Pons (tissue), 1 donor: ENCODE results near the gene SLC4A7.
"Not testable (repeated sequence)": the region's sequence is repeated elsewhere in the genome, so short reads cannot be mapped to it uniquely, and the experiment has no call there.

ENCODE experiments used
- DNase-seq: peaks from one replicate; pipeline ENCODE4 v3.0.0-alpha.2; 2016; ENCODE audit warnings: low spot score

SLC4A7 gene

DNA sequence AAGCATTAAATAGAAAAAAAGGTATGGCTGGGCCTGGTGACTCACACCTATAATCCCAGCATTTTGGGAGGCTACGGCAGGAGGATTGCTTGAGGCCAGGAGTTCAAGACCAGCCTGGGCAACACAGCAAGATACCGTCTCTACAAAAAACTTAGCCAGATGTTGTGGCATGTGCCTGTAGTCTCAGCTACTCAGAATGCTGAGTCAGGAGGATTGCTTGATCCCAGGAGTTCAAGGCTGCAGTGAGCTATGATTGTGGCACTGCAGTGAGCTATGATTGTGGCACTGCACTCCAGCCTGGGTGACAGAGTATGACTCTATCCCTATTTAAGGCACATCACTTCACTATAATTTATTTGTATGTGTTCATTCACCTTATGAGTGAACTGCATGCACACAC lies 54.3 kb downstream of the SLC4A7 start:
- DNase-seq = no peak

DNA sequence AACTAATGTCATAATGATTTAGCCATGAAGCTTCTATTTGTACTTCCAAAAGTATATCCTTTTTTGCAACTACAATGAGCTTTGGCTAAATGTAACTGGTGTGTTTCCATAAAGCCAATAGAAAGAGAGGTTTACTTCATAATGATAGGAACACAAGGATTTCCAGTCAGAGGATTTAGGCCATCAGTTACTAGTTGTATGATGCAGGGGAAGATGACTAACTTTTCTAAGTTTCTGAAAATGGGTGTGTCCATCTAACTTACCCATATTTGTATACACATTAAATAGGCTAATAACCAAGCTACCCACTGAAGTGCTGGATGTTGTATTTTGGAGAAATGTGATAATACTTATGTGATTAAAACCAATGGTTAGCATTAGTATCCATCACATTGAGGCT lies 55.7 kb downstream of the SLC4A7 start:
- DNase-seq = no peak

DNA sequence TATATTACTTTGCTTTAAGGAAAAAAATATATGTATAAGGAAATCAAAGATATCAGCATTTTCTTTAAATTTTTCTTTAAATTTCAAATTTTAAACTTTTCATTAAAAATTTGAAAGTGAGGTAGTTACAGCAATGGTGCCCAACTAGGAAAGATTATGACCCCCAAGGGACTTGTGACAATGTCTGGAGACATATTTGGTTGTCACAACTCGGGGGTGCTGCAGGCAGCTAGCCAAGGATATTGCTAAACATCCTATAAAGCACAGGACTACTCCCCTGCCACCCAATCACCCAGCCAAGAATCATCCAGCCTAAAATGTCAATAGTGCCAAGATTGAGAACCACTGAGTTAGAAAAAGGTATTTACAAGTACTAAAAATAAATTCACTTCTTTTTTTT lies 57.3 kb downstream of the SLC4A7 start:
- DNase-seq = no peak

DNA sequence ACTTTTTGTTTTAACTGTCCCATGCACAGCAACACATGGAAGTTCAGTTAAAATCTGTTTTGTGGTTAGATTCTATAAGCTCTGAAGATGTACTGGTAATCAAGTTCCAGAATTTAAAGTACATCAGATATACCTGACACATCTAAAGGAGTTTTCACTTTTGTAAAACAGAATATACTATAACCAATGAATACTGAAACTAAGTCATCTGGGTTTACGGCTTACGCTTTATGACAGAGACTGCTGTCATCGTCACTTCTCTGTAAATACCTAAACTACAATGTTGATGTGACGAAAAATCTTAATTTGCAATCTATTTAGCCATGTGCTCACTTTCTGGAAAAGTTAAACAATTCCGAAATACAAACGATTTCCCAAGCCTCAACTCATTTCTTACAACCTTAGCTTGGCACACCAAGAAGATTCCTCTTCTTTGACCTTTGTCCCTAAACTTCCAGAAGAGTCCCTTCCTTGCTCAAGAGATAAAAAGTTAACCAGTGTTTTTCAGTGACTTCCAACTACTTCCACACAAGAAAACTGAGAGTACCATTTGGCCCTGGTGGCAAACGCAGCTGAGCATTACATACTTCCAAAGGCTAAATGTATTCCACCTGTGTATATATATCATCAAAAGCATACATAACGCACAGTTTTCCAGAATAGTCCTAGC lies 58.2 kb downstream of the SLC4A7 start:
- DNase-seq = no peak

DNA sequence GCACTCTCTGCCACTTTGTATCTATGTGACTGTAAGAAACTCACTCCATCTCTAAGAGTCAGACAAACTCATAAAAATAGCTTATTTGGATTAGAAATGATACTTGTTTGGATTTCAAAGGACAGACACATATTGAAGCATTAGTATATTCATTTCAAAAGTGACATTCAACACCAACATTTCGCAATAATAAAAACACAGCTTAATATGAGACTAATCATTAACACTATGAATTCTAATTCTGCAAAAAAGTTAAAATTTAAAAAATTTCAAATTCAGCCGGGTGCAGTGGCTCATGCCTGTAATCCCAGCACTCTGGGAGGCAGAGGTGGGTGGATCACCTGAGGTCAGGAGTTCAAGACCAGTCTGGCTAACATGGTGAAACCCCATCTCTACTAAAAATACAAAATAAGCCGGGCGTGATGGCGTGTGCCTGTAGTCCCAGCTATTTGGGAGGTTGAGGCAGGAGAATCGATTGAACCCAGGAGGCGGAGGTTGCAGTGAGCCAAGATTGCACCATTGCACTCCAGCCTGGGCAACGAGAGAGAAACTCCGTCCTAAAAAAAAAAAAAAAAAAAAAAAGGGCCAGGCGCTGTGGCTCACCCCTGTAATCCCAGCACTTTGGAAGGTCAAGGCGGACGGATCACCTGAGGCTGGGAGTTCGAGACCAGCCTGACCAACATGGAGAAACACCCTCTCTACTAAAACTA lies 59.2 kb downstream of the SLC4A7 start:
- DNase-seq = not testable (repeated sequence)

DNA sequence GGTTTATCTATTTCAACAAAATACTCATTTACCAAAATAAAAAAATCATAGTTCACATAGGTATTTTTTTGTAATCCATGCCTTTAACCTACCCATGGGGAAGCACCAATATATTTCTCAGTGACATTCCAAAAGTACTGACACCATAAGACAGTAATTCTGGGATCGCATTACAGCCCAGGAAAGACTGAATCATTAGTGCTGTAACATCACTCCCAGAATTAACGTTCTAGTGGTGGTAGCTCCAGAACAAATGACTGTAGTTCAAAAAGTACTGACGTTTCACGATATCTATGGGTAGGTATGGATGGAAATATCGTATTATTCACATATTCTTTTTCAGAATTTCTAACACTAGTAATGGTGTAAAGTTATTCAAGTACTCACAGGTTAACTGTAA lies 60.7 kb downstream of the SLC4A7 start:
- no peak for DNase-seq

DNA sequence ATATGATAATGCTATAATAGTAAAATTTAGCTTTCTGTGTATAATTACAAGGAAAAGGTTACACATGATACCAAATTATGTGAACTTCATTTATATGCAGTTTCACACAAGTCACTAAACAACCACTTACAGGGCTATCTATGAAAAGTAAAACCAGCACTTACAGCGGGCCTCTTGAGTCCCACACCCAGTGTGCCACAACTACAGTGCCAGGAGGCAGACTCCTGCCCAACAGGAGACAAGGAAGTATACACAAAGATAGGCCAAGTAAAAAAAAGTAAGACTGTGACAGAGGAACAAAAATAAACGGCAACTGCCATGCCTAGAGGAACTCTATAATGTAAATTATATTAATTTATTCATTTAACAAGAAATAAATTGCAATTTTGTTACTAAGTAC lies 61.6 kb downstream of the SLC4A7 start:
- DNase-seq = no peak

DNA sequence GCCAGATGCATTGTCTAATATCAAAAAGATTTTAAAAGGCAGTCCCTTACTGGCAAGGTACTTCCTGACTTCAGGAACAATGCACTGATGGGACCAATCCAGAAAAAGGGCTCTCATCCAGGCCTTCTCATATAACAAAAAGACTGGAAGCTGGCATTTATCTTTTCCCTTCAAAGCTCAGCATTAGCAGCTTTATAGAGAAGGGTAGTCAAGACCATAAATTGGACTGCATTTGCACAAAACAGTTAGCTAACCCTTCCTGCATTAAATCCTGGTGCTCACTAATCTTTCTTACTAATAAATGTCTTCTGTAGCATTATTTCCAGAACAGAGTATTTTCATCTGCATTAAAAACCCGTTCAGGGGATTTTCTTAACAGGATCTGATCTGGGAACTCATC lies 69.0 kb downstream of the SLC4A7 start:
- DNase-seq = no peak

DNA sequence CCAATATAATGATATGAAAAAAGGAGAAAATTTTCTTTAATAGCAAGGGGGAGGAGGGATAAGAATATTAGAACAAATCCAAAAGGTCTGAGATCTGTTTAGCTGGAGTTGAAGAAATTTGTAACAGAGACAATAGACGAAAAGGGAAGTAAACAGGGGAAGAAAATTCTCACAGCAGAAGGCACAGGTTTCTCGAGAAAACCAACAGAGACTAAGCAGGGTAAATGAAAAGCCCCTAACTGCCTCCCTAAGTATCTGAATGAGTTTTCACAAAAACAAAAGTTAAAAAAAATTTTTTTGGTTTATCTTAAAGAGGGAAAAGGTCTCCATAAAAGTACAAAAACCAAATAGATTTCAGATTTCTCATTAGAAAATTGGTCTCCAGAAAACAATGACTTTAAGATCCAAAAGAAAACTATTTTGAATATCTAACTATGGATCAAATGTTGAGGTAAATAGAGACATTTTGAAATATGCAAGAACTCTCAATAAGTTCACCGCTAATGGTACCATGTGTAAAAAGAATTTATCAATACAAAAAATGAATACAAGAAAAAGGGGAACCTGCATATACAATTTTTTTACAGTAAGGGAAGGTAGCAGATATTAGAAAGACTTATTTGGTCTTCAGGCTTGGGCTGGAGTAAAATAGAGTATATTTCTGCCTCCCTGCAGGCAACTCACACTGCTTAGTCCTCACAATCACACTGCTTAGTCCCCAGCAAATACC lies 91.1 kb downstream of the SLC4A7 start:
- no peak for DNase-seq

DNA sequence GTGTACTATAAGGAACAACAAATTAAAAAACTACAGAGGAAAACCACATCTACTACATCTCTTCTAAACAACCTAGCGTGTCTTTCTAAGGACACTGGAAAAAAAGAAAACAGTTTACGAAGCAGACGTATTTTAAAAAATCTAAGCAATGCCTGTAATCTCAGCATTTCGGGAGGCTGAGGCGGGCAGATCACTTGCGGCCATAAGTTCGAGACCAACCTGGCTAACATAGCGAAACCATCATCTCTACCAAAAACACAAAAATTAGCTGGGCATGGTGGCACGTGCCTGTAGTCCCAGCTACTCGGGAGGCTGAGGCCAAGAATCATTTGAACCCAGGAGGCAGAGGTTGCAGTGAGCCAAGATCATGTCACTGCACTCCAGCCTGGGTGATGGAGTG lies 91.8 kb downstream of the SLC4A7 start:
- DNase-seq = not testable (repeated sequence)

DNA sequence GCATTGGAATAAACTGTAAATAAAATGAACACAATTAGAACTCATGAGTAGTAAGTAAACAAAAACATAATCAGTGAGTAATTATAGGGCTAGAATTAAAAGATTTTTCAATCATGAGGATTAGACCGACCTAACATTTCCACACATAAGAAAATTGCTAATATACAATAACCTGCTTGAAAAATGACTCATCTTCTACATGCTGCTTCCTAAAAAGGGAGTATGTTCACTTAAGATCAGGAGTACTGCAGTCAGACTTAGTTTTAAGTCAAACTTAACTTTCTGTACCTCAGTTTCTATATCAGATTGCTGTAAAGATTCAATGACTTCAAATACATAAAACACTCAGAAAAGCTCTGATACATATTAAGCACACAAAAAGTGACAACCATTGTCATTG lies 92.4 kb downstream of the SLC4A7 start:
- DNase-seq = no peak

DNA sequence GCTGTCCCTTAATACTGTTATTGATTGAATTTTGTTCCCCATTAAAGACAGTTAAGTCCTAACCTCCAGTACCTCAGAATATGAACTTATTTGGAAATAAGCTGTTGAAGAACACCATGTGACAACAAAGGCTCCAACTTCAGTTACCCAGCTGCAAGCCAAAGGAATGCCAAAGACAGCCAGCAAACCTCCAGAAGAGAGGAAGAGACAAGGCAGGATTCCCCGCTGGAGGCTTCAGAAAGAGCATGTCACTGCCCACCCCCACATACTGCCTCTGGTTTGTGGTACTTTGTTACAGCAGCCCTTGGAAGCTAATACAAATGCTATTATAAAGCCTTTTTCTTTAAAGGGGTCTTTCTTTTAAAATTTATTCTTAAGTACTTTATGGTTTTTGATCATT lies 96.6 kb downstream of the SLC4A7 start:
- no peak for DNase-seq

DNA sequence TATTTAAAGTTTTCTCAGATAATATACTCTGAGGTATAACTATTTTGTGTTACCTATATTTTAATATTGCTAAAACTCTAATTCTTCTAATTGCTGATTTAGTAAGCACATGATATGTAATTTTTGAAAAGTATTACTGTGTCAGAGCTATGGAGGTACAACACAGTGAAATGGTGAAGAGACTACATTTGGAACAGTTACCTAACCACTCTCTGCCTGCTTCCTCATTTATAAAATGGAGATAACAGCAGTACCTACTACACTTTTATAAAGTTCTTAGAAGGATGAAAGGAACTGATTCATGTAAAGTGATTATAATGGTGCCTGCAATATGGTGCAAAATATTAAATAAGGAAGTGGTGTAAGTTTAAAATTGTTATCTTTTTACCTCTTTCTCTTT lies 98.7 kb downstream of the SLC4A7 start:
- no peak for DNase-seq

DNA sequence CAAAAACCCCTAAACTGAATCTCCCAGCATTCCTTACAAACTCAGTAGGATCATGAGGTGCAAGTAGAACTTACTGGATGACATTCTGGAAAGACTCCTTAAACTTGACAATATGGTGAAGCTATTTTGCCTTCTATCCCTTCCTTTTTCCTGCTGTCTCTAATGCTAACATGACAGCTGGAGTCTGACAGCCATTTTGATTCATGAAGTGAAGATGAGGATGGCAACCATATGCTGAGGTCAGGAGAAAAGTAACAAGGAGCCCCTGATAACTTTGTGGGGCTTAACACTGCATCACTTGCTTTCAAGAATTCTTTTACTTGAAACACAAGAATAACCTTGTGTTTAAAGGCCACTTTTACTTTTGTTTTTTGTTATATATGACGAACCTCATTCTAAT lies 100.0 kb downstream of the SLC4A7 start:
- no peak for DNase-seq

DNA sequence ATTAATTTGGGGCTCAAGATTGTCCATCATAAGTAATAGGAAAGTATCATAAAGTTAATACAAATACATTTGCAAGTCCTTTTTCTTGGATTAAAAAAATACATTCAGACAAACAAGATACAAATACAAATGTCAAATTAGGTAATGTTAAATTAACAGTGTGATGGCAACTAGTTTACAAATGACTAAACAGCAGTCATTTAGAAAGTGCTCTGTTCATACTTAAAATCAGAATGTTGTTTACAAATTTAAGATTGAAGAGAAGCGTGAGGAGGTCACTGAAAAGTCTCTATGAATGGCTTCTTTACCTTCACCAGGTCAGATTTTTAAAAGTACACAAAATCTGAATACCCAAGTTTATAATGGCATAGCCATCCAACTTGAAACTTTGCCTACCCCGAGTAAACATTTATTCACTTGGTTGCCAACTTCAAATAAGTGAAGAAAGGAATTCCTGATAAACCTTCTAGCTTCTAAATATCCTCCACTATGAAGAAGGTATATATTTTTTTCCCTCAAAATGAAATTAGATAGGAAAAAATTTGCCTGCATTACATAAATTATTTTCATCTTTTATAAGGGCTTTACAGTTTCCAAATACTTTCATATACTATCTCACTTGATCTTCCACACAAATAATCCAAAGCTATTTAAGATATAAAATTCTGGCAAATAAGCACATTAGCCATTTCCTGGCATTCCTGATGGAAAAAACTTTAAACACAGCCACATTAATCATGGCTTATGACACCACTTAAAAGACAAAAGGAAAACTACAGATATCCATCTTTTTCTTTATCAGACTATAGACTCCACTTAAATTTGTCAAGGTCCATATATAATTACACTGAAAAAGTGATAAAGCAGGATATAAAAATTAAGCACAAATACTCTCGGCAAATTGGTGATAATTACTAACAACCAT lies 103.5 kb downstream of the SLC4A7 start:
- no peak for DNase-seq

DNA sequence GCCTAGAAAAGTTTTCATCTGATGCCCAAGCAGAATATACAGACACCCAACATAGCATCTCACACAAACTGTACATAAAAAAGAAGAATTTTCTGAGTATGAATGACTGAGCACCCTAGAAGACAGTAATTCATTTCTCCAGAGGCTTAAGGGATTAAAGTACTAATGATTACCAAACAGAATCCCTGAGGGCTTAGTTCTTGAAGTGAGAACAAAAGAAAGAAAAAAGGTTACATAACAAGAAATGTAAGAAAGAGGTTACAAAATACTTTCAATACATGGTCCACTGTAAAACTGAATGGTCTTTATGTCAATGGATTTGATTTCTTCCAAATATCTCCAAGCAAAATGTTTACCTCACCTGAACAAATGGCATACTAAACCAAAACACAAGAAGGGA lies 105.9 kb downstream of the SLC4A7 start:
- DNase-seq = no peak

DNA sequence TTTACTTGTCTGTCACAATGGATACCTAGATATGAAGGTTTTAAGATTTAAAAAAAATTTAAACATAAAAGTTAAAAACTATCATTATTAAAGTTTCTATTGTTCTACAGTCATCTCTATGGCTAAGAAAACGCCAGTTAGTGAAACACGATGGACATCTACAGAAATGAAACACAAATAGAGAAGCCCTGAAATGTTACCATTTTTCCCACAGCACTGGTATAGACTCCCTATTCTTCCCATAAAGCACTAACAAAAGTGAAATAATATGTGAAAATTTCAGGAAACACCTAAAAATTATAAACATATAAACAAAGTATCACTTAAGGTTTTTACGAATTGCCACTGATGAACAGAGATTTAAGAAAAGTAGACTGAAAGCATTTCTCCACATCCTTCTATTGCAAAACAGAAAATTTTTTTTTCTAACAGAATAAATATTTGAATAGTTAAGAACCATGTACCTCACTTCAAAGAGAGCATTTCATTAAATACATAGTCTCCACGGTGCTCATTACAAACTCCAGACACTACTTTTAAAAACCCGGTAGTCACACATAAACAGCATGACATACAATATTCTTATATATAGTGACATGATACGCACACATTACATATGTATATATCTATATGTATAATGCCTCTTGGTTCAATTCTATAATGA lies 107.9 kb downstream of the SLC4A7 start:
- DNase-seq = no peak

DNA sequence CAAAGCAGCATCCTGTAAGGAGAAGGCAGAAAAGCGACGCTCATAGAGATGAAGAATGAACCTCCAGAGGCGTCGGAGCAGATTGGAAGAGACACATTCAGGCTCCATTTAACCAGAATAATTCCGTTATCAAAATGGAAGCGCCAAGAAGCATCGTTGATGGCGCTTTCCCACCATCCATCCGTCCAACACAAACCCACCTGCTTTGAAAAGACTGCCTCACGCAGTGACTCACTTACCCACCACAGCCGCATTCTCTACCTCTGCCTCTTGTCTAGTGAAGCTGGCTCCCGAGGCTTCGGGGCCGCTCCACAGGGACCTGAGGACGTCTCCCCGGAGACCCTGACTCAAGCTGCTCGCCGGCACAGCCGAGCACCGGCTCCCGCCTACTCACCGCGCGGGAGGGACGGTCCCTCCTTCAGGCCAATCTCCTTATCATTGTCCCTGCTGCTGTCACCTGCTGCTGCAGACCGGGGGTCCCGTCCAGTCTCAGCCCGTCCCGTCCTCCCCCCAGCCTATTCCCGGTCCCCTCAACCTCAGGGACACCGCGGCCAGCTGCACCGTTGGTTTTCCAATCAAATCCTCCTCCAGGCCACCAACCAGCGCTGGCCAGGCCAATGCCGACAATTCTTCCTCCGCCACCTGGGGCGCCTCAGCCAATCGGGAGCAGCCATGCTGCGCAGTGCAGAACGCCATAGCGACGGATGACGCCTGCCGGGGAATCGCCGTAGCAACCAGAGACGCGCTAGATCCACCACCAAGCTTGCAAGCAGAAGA lies 115.2 kb downstream of the SLC4A7 start, which contains the start of gene NEK10:
NEK10 (minus strand) TSS at position 553 of the 777 bp plus-strand sequence. CDS start 16,501 bp downstream, outside the sequence.
- peak; percentile 71 for DNase-seq

DNA sequence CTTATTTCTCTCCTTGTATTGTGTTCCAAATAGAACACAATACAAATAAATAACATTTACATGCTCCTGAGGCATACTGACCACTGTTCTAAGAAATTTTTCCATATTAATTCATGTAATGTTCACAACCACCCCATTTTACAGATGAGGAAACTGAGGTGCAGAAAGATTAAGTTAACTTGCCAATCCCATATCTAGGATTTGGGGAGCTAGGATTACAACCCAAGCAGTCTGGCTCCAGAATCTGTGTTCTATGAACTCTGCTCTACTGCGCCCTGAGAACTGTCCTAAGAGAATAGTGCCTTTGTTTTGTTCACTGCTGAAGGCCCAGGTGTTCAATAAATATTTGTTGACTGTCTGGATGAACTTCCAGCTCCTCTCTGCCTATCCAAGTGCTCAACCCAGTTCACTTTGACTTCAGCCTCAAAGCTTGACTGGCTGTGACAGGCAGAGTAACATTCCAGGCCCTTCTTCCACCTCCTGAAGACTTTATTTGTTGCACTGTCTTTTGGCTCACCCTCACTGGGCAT lies 118.1 kb downstream of the SLC4A7 start:
- DNase-seq = no peak
